Thyroid gland (tissue), 4 donors: ENCODE measurements around the gene MYO10. TPM values are rescaled to one million over a fixed set of nuclear protein-coding genes. Genes with fewer than 3 reads are reported as not detected.
A peak's percentile ranks its signal among the peaks of the same experiment; 100 is the strongest.

Experiments
- DNase-seq, 2 donors: peaks; one replicate each; pipeline ENCODE4 v3.0.0-alpha.2; 2019
- H3K27ac ChIP-seq, 3 donors: fragments of 200-600 bp; sonication (generic); 1 replicate in 2 of 3; 2 replicates in 1 of 3; pipeline ENCODE4 v1.5.1; 2016 to 2019; ENCODE audit warnings: mild to moderate bottlenecking in 1 of 3, moderate library complexity in 1 of 3
- H3K27me3 ChIP-seq: fragments of 200-600 bp; sonication (generic); one replicate; pipeline ENCODE4 v1.5.1; 2019
- H3K36me3 ChIP-seq, 2 donors: fragments of 200-600 bp; sonication (generic); one replicate each; pipeline ENCODE4 v1.5.1; 2016 to 2019
- H3K4me1 ChIP-seq, 2 donors: fragments of 200-600 bp; sonication (generic); one replicate each; pipeline ENCODE4 v1.5.1; 2017 to 2019
- H3K4me3 ChIP-seq, 3 donors: fragments of 200-600 bp; sonication (generic); replicated peaks in 1 of 3; 1 replicate in 2 of 3; 2 replicates in 1 of 3; pipeline ENCODE4 v1.5.1; 2016; ENCODE audit warnings: mild to moderate bottlenecking in 1 of 3
- H3K9me3 ChIP-seq: fragments of 200-600 bp; sonication (generic); one replicate; pipeline ENCODE4 v1.5.1; 2017
- CTCF ChIP-seq, 6 experiments: fragments of 200-600 bp in 3 of 6; fragments of 450-650 bp in 3 of 6; sonication (generic) in 3 of 6; IDR thresholded peaks; one replicate each; pipeline ENCODE4 v1.5.1; 2016 to 2019; ENCODE audit warnings: antibody characterized with exemption in 6 of 6, mild to moderate bottlenecking in 2 of 6, inconsistent platforms in 1 of 6, moderate library complexity in 1 of 6
- POLR2A ChIP-seq, 2 donors: fragments of 450-650 bp; IDR thresholded peaks; one replicate each; pipeline ENCODE4 v1.6.1; 2017; ENCODE audit warnings: antibody characterized with exemption in 2 of 2, mild to moderate bottlenecking in 2 of 2, moderate library complexity in 1 of 2
- WGBS, 2 donors: methylation state at CpG; one replicate each; pipeline ENCODE4 v1.1.5; 2017; 5-methylcytosine and 5-hydroxymethylcytosine counted together
- intact Hi-C: fragments of 100-400 bp; cut with DNase I; formaldehyde crosslinking; loops from one replicate; pipeline ENCODE4 v1.15.1; 2023
- total RNA-seq, 4 donors: library from RNA; depleted of rRNA; stranded (reverse); fragments of >200 nt; gene quantifications; one replicate each; pipeline ENCODE4 v1.2.3, GENCODE V29; 2016

Gene MYO10
- total RNA-seq, 4 donors from 2014 or later: 49.2 to 89.6 (median 71.0) TPM

GRCh38 chr5:16897800-16898199 is 38.3 kb downstream of the MYO10 start:
- Histone ChIP-seq H3K4me3 (no peak overlapping the region), H3K36me3 (no peaks in the 10 kb centered on the region), H3K4me1 (peaks cover 45 to 46% of the 10 kb centered on the region in 2 donors), H3K27ac (peak overlapping the region in 1 of 3 donors; percentile 43), H3K9me3 (no peaks in the 10 kb centered on the region), H3K27me3 (no peaks in the 10 kb centered on the region)
- 76 to 77% methylated on average over 6 of the region's 6 CpGs for WGBS, 2 donors
- no peak for TF ChIP-seq CTCF (IDR thresholded peaks at IDR 0.05)
- no peak for DNase-seq
- intact Hi-C loops: no loop called here

- Histone ChIP-seq H3K4me1 (peaks cover 40 to 43% of the 10 kb centered on the region in 2 donors), H3K27me3 (no peaks in the 10 kb centered on the region), H3K36me3 (no peaks in the 10 kb centered on the region), H3K27ac (peak overlapping the region in 1 of 3 donors; percentile 43), H3K9me3 (no peaks in the 10 kb centered on the region), H3K4me3 (no peak overlapping the region)
- no peak for DNase-seq
- 67% methylated on average over 7 of the region's 7 CpGs for WGBS, 2 donors
- TF ChIP-seq POLR2A (IDR thresholded peaks at IDR 0.05): no peak
- TF ChIP-seq CTCF (IDR thresholded peaks at IDR 0.05): no peak
- intact Hi-C loops: no loop called here
These were observed 38.8 kb downstream of the MYO10 start for GRCh38 chr5:16897284-16897704.

DNA sequence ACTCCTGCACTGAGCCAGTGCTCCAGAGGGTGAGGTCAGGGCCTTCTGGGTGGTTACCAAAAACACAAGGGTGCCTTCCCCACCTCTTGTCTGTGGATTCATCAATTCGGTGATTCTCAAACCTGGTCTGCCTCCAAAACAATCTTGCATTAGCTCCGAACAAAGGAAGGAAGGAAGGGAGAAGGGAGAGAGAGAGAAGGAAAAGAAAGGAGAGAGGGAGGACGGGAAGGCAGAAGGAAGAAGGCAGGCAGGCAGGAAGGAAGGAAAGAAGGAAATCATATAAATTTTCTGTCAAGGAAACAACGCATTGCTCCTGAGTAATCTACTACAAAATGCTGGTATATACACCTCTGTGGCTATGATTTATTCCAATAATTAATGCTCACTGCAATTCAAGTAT is 39.3 kb downstream of the MYO10 start:
- TF ChIP-seq POLR2A (IDR thresholded peaks at IDR 0.05) (no peak), CTCF (IDR thresholded peaks at IDR 0.05) (no peak)
- 68% methylated on average over 4 of the region's 4 CpGs for WGBS, 2 donors
- H3K9me3 ChIP-seq: no peaks in the 10 kb centered on the region
- H3K4me3 ChIP-seq: no peak overlapping the region
- H3K4me1 ChIP-seq: peaks cover 40 to 43% of the 10 kb centered on the region in 2 donors
- H3K27ac ChIP-seq: peak overlapping the region in 1 of 3 donors; percentile 28
- DNase-seq: no peak
- intact Hi-C loops: no loop called here
- H3K27me3 ChIP-seq: no peaks in the 10 kb centered on the region
- no peaks in the 10 kb centered on the region for H3K36me3 ChIP-seq

GRCh38 chr5:16894236-16895057 is 41.6 kb downstream of the MYO10 start:
- WGBS, 2 donors: 47 to 58% methylated on average over 13 of the region's 13 CpGs
- no peaks in the 10 kb centered on the region for H3K27me3 ChIP-seq
- peak overlapping the region; percentile 17 to 68 (median 66) for H3K27ac ChIP-seq
- no peaks in the 10 kb centered on the region for H3K9me3 ChIP-seq
- H3K36me3 ChIP-seq: no peaks in the 10 kb centered on the region
- H3K4me3 ChIP-seq: no peak overlapping the region
- intact Hi-C loops: no loop called here
- H3K4me1 ChIP-seq: peaks cover 52 to 54% of the 10 kb centered on the region in 2 donors
- DNase-seq: peak; percentile 55 to 60
- TF ChIP-seq CTCF (IDR thresholded peaks at IDR 0.05): no peak
- TF ChIP-seq POLR2A (IDR thresholded peaks at IDR 0.05): no peak

GRCh38 chr5:16891033-16891432 is 45.1 kb downstream of the MYO10 start:
- intact Hi-C loops: no loop called here
- Histone ChIP-seq H3K4me3 (no peak overlapping the region), H3K27me3 (no peaks in the 10 kb centered on the region), H3K9me3 (no peaks in the 10 kb centered on the region), H3K27ac (peak overlapping the region in 2 of 3 donors; percentile 7 to 45), H3K4me1 (peaks cover 41 to 53% of the 10 kb centered on the region in 2 donors), H3K36me3 (no peaks in the 10 kb centered on the region)
- DNase-seq: peak in 1 of 2 donors; percentile 13
- WGBS, 2 donors: 81 to 84% methylated on average over 8 of the region's 8 CpGs
- TF ChIP-seq CTCF (IDR thresholded peaks at IDR 0.05) (no peak), POLR2A (IDR thresholded peaks at IDR 0.05) (no peak)
